Measurements from ENCODE around the gene PRSS23.

- TF ChIP-seq POLR2A (IDR thresholded peaks at IDR 0.05; ENCODE audit: borderline replicate concordance, extremely low read depth, insufficient read depth, insufficient read length) (no peak), SIN3A (IDR thresholded peaks at IDR 0.05; ENCODE audit: low read depth) (no peak), CTCF (IDR thresholded peaks at IDR 0.05 in 2 of 3, conservative IDR thresholded peaks at IDR 0.05 in 1 of 3; ENCODE audit: borderline replicate concordance in 1 of 3, insufficient read depth in 1 of 3, low read depth in 2 of 3, low read length in 2 of 3) (no peak), SRF (IDR thresholded peaks at IDR 0.05; ENCODE audit: low read depth) (no peak), ZNF274 (IDR thresholded peaks at IDR 0.05; ENCODE audit: low read depth, low read length) (no peak), EZH2 (IDR thresholded peaks at IDR 0.05) (no peak), ATF3 (IDR thresholded peaks at IDR 0.05) (no peak), REST (IDR thresholded peaks at IDR 0.05; ENCODE audit: low read depth) (no peak), POLR2AphosphoS5 (IDR thresholded peaks at IDR 0.05; ENCODE audit: low read depth, low read length) (no peak), YY1 (IDR thresholded peaks at IDR 0.05; ENCODE audit: extremely low read depth, insufficient replicate concordance, low read depth, low read length) (no peak), EGR1 (IDR thresholded peaks at IDR 0.05; ENCODE audit: low read depth) (no peak), SP1 (IDR thresholded peaks at IDR 0.05; ENCODE audit: low read depth) (no peak)
Observed at GRCh38 chr11:86812981-86813380, 12.6 kb downstream of the PRSS23 start.
